Measurements from ENCODE around the gene FRMD5.
"Not testable (repeated sequence)": the region's sequence is repeated elsewhere in the genome, so short reads cannot be mapped to it uniquely, and the experiment has no call there.

The FRMD5 gene

DNA sequence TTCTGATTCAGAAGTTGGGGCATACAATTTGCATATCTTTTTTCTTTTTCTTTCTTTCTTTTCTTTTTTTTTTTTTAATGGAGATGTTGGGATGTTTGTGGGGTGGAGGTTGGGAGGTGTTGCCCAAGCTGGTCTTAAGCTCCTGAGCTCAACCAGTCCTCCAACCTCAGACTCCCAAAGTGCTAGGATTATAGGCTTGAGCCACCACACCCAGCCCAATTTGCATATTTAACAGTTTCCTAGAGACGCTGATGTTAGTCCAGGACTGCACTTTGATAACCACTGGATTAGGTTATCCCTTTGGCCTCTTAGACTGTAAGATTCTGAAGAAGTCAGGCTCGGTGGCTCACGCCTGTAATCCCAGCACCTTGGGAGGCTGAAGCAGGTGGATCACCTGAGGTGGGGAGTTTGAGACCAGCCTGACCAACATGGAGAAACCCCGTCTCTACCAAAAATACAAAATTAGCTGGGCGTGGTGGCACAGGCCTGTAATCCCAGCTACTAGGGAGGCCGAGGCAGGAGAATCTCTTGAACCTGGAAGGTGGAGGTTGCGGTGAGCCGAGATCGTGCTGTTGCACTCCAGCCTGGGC lies 365.0 kb downstream of the FRMD5 start:
- H3K4me3 ChIP-seq (ENCODE audit: extremely low read depth, insufficient read depth, low read length, poor library complexity, severe bottlenecking); H3K4me1 ChIP-seq (ENCODE audit: control insufficient read depth, insufficient read depth, low read length, poor library complexity, severe bottlenecking); H3K27ac ChIP-seq (ENCODE audit: low read depth, low read length, severe bottlenecking); H3K9me3 ChIP-seq (ENCODE audit: control insufficient read depth, low read length): not testable (repeated sequence)
- H3K36me3 ChIP-seq (ENCODE audit: control insufficient read depth, insufficient read depth, low read length) = peaks cover 19% of the 10 kb centered on the region
- WGBS, 2 experiments (ENCODE audit: insufficient coverage in 2 of 2) = 92 to 95% methylated on average over 6 of the region's 9 CpGs

DNA sequence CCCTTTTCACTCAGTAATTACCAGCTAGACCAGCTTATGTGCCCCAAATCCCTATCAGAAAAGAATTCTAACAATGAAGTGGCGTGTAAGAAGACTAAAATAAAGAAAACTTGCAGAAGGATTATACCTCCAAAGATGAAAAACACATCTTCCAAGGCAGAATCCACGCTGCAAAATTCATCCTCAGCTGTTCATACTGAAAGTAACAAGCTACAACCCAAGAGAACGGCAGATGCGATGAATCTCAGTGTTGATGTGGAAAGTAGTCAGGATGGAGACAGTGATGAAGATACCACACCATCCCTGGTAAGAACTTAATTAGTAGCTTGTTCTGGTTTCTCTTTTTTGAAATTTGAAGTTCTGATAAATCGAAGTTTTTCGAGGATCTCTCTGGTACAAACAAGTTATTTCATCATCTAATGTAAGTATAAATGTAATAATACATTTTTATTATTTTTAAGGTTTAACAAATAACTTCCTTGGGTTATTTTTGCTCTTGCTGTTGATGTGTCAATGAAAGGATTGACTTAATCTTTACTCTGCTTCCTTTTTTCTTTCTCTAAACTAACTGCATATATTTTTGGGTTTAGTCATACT lies 366.9 kb downstream of the FRMD5 start:
- H3K9me3 ChIP-seq (ENCODE audit: control insufficient read depth, low read length) = peaks cover 3% of the 10 kb centered on the region
- H3K4me3 ChIP-seq (ENCODE audit: extremely low read depth, insufficient read depth, low read length, poor library complexity, severe bottlenecking) = no peak overlapping the region
- WGBS, 2 experiments (ENCODE audit: insufficient coverage in 2 of 2) = 90% methylated on average over 2 of the region's 6 CpGs; no CpG with 5 or more reads in 1 of the 2 experiments
- H3K4me1 ChIP-seq (ENCODE audit: control insufficient read depth, insufficient read depth, low read length, poor library complexity, severe bottlenecking) = no peaks in the 10 kb centered on the region
- H3K36me3 ChIP-seq (ENCODE audit: control insufficient read depth, insufficient read depth, low read length) = peaks cover 11% of the 10 kb centered on the region
- no peak overlapping the region for H3K27ac ChIP-seq (ENCODE audit: low read depth, low read length, severe bottlenecking)

DNA sequence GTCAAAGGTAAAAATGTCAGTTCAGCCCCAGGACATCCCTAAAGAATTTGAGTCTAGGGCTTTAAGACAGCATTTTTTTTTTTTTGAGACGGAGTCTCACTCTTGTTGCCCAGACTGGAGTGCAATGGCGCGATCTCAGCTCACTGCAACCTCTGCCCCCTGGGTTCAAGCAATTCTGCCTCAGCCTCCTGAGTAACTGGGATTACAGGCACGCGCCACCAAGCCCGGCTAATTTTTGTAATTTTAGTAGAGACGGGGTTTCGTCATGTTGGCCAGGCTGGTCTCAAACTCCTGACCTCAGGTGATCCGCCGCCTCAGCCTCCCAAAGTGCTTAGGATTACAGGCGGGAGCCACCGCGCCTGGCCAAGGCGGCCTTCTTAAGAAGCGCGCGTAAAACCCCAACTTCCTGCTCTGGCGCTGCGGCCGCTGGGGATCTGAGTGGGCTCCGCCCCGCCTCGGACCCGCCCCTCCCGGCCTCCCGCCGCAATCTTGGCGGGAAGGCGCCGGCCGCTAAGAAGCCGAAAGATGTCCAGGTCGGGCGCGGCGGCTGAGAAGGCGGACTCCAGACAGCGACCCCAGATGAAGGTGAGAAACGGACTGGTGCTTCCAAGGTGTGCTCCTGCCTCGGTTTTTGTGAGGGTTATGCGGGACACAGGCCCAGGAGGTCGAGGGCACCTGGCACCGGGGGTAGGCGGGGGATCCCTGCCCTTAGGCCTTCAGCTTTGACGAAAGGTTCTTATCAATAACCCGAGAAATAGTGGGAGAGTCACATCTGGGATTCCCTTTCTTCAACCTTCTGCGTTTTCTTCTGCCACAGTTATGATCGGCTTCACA lies 368.3 kb downstream of the FRMD5 start, which contains the start of gene WDR76:
Gene WDR76 (plus strand): TSS at position 495 of the 834 bp plus-strand sequence. CDS start 31 bp downstream, at position 526.
- H3K4me1 ChIP-seq (ENCODE audit: control insufficient read depth, insufficient read depth, low read length, poor library complexity, severe bottlenecking) = no peaks in the 10 kb centered on the region
- peaks cover 9% of the 10 kb centered on the region for H3K36me3 ChIP-seq (ENCODE audit: control insufficient read depth, insufficient read depth, low read length)
- WGBS, 2 experiments (ENCODE audit: insufficient coverage in 2 of 2) = 20 to 22% methylated on average over 43 to 48 of the region's 48 CpGs
- H3K27ac ChIP-seq (ENCODE audit: low read depth, low read length, severe bottlenecking) = no peak within 1 kb of the TSS
- peak within 1 kb of the TSS; percentile 29 for H3K4me3 ChIP-seq (ENCODE audit: extremely low read depth, insufficient read depth, low read length, poor library complexity, severe bottlenecking)
- H3K9me3 ChIP-seq (ENCODE audit: control insufficient read depth, low read length) = peaks cover 3% of the 10 kb centered on the region

DNA sequence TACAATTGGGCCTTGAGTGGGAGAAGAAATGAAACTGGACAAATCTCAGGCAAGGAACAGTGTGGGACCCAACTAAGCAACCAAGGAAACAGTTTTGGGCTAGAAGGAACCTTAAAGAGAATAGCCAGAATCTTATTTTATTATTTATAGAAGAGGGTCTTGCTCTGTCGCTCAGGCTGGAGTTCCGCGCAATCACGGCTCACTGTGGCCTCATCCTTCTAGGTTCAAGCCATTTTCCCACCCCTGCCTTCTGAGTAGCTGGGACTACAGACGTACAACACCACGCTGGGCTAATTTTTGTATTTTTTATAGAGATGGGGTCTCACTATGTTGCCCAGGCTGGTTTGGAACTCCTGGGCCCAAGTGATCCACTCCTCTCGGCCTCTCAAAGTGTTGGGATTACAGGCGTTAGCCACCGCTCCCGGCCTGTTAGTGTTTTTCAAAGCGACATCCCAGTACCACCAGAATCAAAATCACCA lies 369.0 kb downstream of the FRMD5 start:
- H3K4me1 ChIP-seq (ENCODE audit: control insufficient read depth, insufficient read depth, low read length, poor library complexity, severe bottlenecking) = no peaks in the 10 kb centered on the region
- peaks cover 3% of the 10 kb centered on the region for H3K9me3 ChIP-seq (ENCODE audit: control insufficient read depth, low read length)
- H3K27ac ChIP-seq (ENCODE audit: low read depth, low read length, severe bottlenecking) = no peak overlapping the region
- H3K36me3 ChIP-seq (ENCODE audit: control insufficient read depth, insufficient read depth, low read length) = peaks cover 9% of the 10 kb centered on the region
- WGBS, 2 experiments (ENCODE audit: insufficient coverage in 2 of 2) = 95 to 100% methylated on average over 7 to 9 of the region's 11 CpGs
- no peak overlapping the region for H3K4me3 ChIP-seq (ENCODE audit: extremely low read depth, insufficient read depth, low read length, poor library complexity, severe bottlenecking)

DNA sequence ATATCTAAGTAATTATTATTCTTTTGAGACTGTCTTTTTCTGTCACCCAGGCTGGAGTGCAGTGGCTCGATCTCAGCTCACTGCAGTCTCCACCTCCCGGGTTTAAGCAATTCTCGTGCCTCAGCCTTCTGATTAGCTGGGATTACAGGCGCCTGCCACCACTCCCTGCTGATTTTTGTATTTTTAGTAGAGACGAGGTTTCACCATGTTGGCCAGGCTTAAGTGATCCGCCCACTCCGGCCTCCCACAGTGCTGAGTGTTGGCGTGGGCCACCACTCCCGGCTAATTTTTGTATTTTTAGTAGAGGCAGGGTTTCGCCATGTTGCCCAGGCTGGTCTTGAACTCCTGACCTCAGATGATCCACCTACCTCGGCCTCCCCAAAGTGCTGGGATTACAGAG lies 369.8 kb downstream of the FRMD5 start:
- H3K27ac ChIP-seq (ENCODE audit: low read depth, low read length, severe bottlenecking); H3K4me3 ChIP-seq (ENCODE audit: extremely low read depth, insufficient read depth, low read length, poor library complexity, severe bottlenecking); H3K36me3 ChIP-seq (ENCODE audit: control insufficient read depth, insufficient read depth, low read length); H3K9me3 ChIP-seq (ENCODE audit: control insufficient read depth, low read length); H3K4me1 ChIP-seq (ENCODE audit: control insufficient read depth, insufficient read depth, low read length, poor library complexity, severe bottlenecking): not testable (repeated sequence)
- 86 to 89% methylated on average over 9 to 11 of the region's 11 CpGs for WGBS, 2 experiments (ENCODE audit: insufficient coverage in 2 of 2)

DNA sequence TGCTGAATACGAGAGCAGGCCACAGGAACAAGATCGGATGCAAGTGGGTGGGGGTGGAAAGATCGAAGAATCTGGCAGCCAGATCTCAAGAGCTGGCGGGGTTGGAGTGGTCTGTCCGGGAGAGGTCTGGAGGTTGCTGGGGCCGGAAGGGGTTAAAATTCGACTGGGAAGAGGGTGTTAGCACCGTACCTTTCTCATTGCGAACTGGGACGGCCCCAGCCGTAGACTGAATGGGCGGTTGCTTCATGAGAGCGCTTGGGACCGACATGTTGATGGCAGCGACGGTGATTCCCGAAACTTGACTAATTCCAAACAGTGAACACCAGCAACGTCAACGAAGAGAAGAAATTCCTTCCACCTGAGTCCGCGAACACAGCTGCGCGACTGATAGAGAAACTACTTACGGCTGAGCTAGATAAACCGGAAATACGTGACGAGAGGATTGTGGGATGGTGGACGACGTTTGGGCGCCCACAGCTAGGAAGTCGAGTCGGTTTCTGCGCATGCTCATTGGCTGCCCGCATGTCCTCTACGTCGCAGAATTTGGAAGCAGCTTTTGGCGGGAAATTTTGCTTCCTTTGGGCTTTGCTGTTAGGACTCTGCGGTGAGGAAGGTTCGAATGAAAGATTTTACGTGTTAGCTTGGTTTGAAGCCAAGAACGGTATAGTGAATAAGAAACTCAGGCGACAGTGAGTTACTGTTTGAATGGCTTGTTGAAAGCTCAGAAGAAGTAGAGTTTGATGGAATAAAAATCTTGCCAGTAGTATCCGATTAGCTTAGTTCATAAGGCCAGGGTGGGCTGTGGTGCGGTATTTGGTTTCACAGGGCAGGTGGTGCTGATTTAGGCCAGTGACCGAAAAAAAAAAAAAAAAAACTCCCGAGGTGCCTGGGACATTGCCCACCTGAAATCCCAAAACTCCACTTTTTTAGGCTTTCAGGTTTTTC lies 370.5 kb downstream of the FRMD5 start, which contains the start of gene MFAP1:
Gene MFAP1 (minus strand): TSS at position 389 of the 945 bp plus-strand sequence. CDS start 121 bp downstream, at position 268.
- Histone ChIP-seq H3K4me1 (ENCODE audit: control insufficient read depth, insufficient read depth, low read length, poor library complexity, severe bottlenecking) (no peaks in the 10 kb centered on the region), H3K36me3 (ENCODE audit: control insufficient read depth, insufficient read depth, low read length) (peaks cover 3% of the 10 kb centered on the region), H3K9me3 (ENCODE audit: control insufficient read depth, low read length) (peaks cover 3% of the 10 kb centered on the region), H3K27ac (ENCODE audit: low read depth, low read length, severe bottlenecking) (peak within 1 kb of the TSS; percentile 90), H3K4me3 (ENCODE audit: extremely low read depth, insufficient read depth, low read length, poor library complexity, severe bottlenecking) (peak within 1 kb of the TSS; percentile 80)
- 8 to 12% methylated on average over 40 to 45 of the region's 46 CpGs for WGBS, 2 experiments (ENCODE audit: insufficient coverage in 2 of 2)

DNA sequence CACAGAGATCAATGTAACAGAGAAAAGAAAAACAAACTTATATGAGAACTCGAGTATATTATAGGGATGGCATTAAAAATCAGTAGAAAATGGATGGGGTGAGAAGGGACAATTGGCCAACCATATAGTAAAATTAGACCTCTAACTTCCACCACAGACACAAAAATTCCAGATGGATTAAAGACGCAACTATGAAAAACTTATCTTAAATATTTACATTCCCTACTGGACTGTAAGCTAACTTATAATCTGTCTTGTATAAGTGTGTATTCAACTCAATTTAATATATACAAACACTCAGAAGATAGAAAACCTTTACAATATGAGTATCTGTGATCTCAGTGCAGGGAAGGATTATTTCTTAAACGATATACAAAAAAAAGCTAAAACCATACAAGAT lies 373.6 kb downstream of the FRMD5 start:
- Histone ChIP-seq H3K4me3 (ENCODE audit: extremely low read depth, insufficient read depth, low read length, poor library complexity, severe bottlenecking) (no peak overlapping the region), H3K4me1 (ENCODE audit: control insufficient read depth, insufficient read depth, low read length, poor library complexity, severe bottlenecking) (no peaks in the 10 kb centered on the region), H3K9me3 (ENCODE audit: control insufficient read depth, low read length) (peaks cover 3% of the 10 kb centered on the region), H3K27ac (ENCODE audit: low read depth, low read length, severe bottlenecking) (no peak overlapping the region), H3K36me3 (ENCODE audit: control insufficient read depth, insufficient read depth, low read length) (peaks cover 20% of the 10 kb centered on the region)
- WGBS, 2 experiments (ENCODE audit: insufficient coverage in 2 of 2) = 100% methylated on average over 1 of the region's 3 CpGs; no CpG with 5 or more reads in 1 of the 2 experiments
